GM12801 (cell line): ENCODE data around the gene EPN1.

Experiments
- TF ChIP-seq, protein P1 (sequence below): IDR thresholded peaks from one replicate; pipeline ENCODE4 v1.5.1; 2011; ENCODE audit warnings: control low read depth; ENCODE audit not compliant: insufficient read length; ENCODE audit errors: extremely low read depth

EPN1 gene

DNA sequence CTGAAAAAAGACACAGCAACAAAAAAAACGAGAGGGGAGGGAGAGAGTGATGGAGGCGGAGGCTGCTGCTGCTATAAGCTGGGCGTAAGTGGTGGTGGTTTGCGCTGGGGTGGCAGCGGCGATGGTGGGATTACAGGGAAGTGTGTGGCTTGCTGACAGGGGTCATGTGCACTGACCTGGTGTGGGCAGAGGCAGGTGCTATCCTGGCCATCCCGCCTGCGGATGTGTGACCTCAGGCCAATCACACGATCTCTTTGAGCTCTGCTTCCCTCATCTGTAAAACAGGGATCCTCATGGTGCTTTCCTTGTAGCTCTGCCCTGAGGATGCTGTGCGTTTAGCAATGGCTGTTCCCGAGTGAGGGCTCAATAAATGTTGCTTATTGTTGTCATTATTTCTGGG lies 37.5 kb upstream of the EPN1 start:
- TF ChIP-seq, protein P1, sequence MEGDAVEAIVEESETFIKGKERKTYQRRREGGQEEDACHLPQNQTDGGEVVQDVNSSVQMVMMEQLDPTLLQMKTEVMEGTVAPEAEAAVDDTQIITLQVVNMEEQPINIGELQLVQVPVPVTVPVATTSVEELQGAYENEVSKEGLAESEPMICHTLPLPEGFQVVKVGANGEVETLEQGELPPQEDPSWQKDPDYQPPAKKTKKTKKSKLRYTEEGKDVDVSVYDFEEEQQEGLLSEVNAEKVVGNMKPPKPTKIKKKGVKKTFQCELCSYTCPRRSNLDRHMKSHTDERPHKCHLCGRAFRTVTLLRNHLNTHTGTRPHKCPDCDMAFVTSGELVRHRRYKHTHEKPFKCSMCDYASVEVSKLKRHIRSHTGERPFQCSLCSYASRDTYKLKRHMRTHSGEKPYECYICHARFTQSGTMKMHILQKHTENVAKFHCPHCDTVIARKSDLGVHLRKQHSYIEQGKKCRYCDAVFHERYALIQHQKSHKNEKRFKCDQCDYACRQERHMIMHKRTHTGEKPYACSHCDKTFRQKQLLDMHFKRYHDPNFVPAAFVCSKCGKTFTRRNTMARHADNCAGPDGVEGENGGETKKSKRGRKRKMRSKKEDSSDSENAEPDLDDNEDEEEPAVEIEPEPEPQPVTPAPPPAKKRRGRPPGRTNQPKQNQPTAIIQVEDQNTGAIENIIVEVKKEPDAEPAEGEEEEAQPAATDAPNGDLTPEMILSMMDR: no peak

DNA sequence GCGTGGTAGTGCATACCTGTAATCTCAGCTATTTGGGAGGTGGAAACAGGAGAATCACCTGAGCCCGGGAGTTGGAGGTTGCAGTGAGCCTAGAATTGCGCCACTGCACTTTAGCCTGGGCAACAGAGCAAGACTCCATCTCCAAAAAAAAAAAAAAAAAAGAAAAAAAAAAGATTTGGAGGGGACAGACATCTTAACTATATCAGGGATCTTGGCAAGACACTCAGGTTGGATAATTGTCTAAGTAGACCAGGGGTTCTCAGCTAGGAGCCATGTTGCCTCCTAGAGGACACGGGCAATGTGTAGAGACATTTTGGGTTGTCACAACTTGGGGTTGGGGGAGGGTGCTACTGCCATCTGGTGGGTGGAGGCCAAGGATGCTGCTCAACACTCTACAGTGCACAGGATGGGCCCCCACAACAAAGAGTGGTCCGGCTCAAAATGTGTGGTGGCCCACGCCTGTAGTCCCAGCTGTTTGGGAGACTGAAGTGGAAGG lies 36.1 kb upstream of the EPN1 start:
- TF ChIP-seq, protein P1: no peak

DNA sequence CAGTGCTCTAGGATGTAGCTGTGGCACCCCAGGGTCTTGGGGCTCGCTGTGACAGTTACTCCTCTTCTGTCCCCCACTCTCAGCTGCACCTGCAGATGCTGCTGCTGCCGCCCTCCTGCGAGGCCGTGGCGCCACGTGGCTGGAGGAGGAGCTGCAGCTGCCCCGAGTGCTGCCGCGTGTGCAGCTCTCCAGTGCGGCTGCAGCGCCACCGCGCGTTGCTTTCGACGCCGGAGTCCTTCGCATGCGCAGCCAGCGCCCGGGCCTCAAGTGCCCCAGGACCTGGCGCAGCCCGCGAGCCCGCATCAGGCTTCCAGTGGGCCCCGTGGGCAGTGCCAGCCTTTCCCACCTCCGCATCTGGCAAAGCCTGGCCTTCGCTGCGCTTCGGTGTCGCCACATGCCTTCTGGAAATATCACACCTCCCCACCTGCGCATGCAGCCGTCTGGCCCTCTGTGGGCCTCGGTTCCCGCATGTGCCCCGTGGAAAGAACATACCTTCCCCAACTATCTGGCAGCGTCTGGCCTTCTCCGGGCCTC lies 34.9 kb upstream of the EPN1 start:
- TF ChIP-seq, protein P1: no peak

DNA sequence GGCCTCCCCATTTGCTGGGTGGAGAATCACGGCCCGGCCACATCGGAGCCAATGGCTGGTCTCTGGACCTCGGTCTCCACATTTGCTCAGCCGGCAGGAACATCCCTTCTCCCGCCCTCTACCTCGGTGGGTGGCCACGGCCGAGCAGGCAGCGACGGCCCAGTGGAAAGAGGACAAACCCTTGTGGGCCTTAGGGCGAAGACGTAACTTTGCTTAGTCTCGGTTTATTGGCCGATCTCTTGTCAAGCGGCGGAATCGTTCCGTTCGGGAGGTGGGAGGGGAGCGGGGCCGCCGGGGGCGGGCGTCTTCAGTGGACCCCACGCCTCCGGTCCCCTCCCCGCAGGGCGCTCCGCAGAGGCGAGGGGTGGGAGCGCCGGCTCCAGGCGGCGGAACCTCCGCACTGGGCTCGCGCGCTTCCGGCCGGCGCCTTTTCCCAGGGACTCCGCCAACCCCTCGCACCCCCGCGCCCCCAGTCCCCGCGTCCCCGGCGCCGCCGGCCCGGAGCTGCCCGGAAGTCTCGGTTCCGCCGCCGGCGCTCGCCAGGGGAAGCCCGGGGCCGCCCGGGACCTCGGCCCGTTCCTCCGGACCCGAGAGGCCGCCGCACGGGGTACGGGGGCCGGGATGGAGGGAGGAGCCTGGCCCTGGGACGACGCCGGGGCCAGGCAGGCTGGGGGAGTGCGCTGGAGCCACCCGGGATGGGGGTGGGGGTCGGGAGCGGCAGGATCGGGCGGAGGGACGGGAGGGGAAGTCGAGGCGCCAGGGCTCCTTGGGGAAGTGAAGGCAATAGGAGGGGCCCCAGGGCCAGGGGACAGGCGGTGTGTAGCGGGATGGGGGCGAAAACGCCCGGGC lies 34.2 kb upstream of the EPN1 start, which contains the start of gene ZNF580:
ZNF580 (plus strand) TSS at position 426 of the 849 bp plus-strand sequence. CDS start 1,507 bp downstream, outside the sequence.
- TF ChIP-seq, protein P1: no peak

GRCh38 chr19:55641426-55642152 lies 33.4 kb upstream of the EPN1 start:
- TF ChIP-seq, protein P1: no peak

DNA sequence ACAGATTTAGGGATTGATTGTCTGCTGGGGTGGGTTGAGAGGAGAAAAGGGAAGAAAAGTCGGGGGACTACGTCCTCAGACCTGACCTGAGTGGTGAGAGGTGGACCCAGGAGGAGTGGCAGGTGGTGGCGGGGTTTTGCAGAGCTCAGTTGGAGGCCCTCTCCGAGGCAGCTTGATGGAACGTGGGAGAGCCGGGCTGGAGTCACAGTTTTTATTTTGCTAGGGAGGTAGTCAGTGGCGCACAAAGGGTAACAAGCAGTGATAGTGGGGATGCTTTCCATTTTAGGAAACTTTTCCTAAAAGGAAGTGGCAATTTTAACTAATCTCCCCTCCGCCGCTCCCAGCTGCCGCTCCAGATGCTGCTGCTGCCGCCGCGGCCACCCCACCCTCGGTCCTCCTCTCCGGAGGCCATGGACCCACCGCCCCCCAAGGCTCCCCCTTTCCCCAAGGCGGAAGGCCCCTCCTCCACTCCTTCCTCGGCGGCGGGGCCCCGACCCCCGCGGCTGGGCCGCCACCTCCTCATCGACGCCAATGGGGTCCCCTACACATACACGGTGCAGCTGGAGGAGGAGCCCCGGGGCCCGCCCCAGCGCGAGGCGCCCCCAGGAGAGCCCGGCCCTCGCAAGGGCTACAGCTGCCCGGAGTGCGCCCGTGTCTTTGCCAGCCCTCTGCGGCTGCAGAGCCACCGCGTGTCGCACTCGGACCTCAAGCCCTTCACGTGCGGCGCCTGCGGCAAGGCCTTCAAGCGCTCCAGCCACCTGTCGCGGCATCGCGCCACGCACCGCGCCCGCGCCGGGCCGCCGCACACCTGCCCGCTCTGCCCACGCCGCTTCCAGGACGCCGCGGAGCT lies 32.6 kb upstream of the EPN1 start:
- TF ChIP-seq, protein P1: no peak
